Astrocyte (in vitro differentiated cells and primary cell): ENCODE measurements around the gene CPPED1. TPM values are rescaled to one million over a fixed set of nuclear protein-coding genes. Genes with fewer than 3 reads are reported as not detected.
"Not testable (repeated sequence)": the region's sequence is repeated elsewhere in the genome, so short reads cannot be mapped to it uniquely, and the experiment has no call there.

Experiments used
- DNase-seq: peaks from one replicate; pipeline ENCODE4 v3.0.0-alpha.2; 2010; ENCODE audit warnings: low read depth
- FAIRE-seq: peaks from 2 replicates; lab custom pipeline; 2011; peaks lifted over from hg19 to GRCh38; lab: Jason Lieb, UNC
- H2AFZ ChIP-seq: 2 replicates; pipeline ENCODE4 v1.6.0; 2012; ENCODE audit warnings: low read depth, low read length, inconsistent platforms
- H3K27ac ChIP-seq: 2 replicates; pipeline ENCODE4 v1.5.1; 2011; ENCODE audit warnings: low read depth, low read length, inconsistent platforms
- H3K27me3 ChIP-seq: 2 replicates; pipeline ENCODE4 v1.6.0; 2011; ENCODE audit warnings: low read length, inconsistent platforms; ENCODE audit not compliant: insufficient read depth
- H3K36me3 ChIP-seq: 2 replicates; pipeline ENCODE4 v1.5.1; 2011; ENCODE audit warnings: low read length, inconsistent platforms; ENCODE audit not compliant: insufficient read depth
- H3K4me1 ChIP-seq: 2 replicates; pipeline ENCODE4 v1.5.1; 2011; ENCODE audit warnings: low read length, inconsistent platforms; ENCODE audit not compliant: insufficient read depth
- H3K4me2 ChIP-seq: 2 replicates; pipeline ENCODE4 v1.6.0; 2012; ENCODE audit warnings: low read length, inconsistent platforms
- H3K4me3 ChIP-seq: 2 replicates; pipeline ENCODE4 v1.5.1; 2011; ENCODE audit warnings: low read depth, mild to moderate bottlenecking, low read length, inconsistent platforms; ENCODE audit not compliant: insufficient read depth
- H3K79me2 ChIP-seq: 2 replicates; pipeline ENCODE4 v1.6.0; 2012; ENCODE audit warnings: mild to moderate bottlenecking, low read length, inconsistent platforms; ENCODE audit not compliant: insufficient read depth
- H3K9ac ChIP-seq: 2 replicates; pipeline ENCODE4 v1.6.0; 2012; ENCODE audit warnings: mild to moderate bottlenecking, low read length, inconsistent platforms
- H3K9me3 ChIP-seq: 2 replicates; pipeline ENCODE4 v1.5.1; 2012; ENCODE audit warnings: low read depth, mild to moderate bottlenecking, low read length, inconsistent platforms; ENCODE audit not compliant: insufficient read depth
- H4K20me1 ChIP-seq: 2 replicates; pipeline ENCODE4 v1.6.0; 2012; ENCODE audit warnings: low read length, inconsistent platforms; ENCODE audit not compliant: insufficient read depth
- H3K27ac Mint-ChIP-seq: one replicate; pipeline ENCODE4 v1.8.0; 2021; ENCODE audit warnings: mild to moderate bottlenecking, mixed read lengths; ENCODE audit not compliant: unreplicated experiment
- H3K27me3 Mint-ChIP-seq: one replicate; pipeline ENCODE4 v1.8.0; 2021; ENCODE audit warnings: low read depth, mixed read lengths; ENCODE audit not compliant: unreplicated experiment
- H3K36me3 Mint-ChIP-seq: one replicate; pipeline ENCODE4 v1.8.0; 2021; ENCODE audit warnings: low read depth, mixed read lengths; ENCODE audit not compliant: unreplicated experiment
- H3K4me1 Mint-ChIP-seq: one replicate; pipeline ENCODE4 v1.8.0; 2021; ENCODE audit warnings: low read depth, mixed read lengths; ENCODE audit not compliant: unreplicated experiment
- H3K4me3 Mint-ChIP-seq: one replicate; pipeline ENCODE4 v1.8.0; 2021; ENCODE audit warnings: mild to moderate bottlenecking, moderate library complexity, mixed read lengths; ENCODE audit not compliant: unreplicated experiment
- H3K9me3 Mint-ChIP-seq: one replicate; pipeline ENCODE4 v1.8.0; 2021; ENCODE audit warnings: mild to moderate bottlenecking, mixed read lengths; ENCODE audit not compliant: unreplicated experiment
- CTCF ChIP-seq: IDR thresholded peaks from 2 replicates; pipeline ENCODE4 v1.5.1; 2011; ENCODE audit warnings: low read depth, mild to moderate bottlenecking, inconsistent platforms, low read length, moderate library complexity; ENCODE audit not compliant: insufficient read depth
- EZH2 ChIP-seq: IDR thresholded peaks from 2 replicates; pipeline ENCODE4 v1.6.1; 2012; ENCODE audit warnings: mild to moderate bottlenecking, low read length, inconsistent platforms; ENCODE audit not compliant: insufficient read depth
- total RNA-seq: library from RNA; stranded (reverse); gene quantifications from 2 replicates; pipeline ENCODE4 v1.2.1, GENCODE V29; 2021

Gene CPPED1
- total RNA-seq, 1 donor from 2014 or later = 28.5 TPM

GRCh38 chr16:12826559-12826958, 22.9 kb upstream of the CPPED1 start:
- H3K27me3 Mint-ChIP-seq = peaks cover 2% of the 10 kb centered on the region
- H4K20me1 ChIP-seq = no peaks in the 10 kb centered on the region
- H3K27ac ChIP-seq = no peak overlapping the region
- no peaks in the 10 kb centered on the region for H3K9me3 Mint-ChIP-seq
- H3K4me1 Mint-ChIP-seq = no peaks in the 10 kb centered on the region
- no peaks in the 10 kb centered on the region for H3K79me2 ChIP-seq
- no peaks in the 10 kb centered on the region for H3K36me3 ChIP-seq
- FAIRE-seq (no peak), DNase-seq (no peak)
- no peaks in the 10 kb centered on the region for H3K36me3 Mint-ChIP-seq
- TF ChIP-seq EZH2 (no peak), CTCF (no peak)
- no peaks in the 10 kb centered on the region for H3K9me3 ChIP-seq
- no peaks in the 10 kb centered on the region for H3K4me1 ChIP-seq
- no peak overlapping the region for H2AFZ ChIP-seq
- no peak overlapping the region for H3K9ac ChIP-seq
- no peak overlapping the region for H3K4me2 ChIP-seq
- H3K27me3 ChIP-seq = peaks cover 7% of the 10 kb centered on the region
- H3K27ac Mint-ChIP-seq = no peak overlapping the region
- H3K4me3 Mint-ChIP-seq = no peak overlapping the region
- no peak overlapping the region for H3K4me3 ChIP-seq

DNA sequence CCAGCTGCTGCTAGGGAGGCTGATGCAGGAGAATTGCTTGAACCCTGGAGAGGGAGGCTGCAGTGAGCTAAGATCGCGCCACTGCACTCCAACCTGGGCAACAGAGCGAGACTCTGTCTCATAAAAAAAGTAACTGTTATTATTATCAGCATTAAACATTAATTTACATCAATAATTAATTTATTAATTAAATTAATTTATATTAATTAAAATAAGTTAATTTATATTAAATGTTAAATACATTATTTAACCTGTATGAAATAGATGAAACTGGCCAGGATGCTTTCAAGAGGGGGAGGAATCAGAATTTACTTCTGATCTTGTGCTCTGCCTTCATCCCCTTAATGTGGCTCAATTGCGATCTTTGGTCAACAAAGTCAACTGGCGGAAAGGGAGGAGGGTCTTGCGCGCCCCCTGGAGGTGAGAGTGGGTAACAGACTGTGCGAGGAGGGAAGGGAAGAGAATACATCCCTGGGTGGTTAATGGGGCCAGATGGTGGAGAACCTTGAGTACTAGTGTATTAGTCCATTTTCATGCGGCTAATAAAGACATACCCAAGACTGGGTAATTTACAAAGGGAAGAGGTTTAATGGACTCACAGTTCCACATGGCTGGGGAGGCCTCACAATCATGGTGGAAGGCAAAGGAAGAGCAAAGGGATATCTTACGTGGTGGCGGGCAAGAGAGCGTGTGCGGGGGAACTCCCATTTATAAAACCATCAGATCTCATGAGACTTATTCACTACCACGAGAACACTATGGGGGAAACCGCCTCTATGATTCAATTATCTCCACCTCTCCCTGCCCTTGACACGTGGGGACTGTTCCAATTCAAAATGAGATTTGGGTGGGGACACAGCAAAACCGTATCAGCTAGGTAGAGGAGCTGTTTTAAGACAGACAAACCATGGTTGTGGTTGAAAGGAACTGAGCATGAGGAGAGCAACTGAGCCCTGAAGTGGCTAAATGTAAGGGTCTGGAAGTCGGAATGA, 15.7 kb upstream of the CPPED1 start:
- Histone ChIP-seq H3K4me3 (no peak overlapping the region), H4K20me1 (no peaks in the 10 kb centered on the region), H3K9me3 (no peaks in the 10 kb centered on the region), H3K27me3 (no peaks in the 10 kb centered on the region), H3K79me2 (no peaks in the 10 kb centered on the region), H3K27ac (no peak overlapping the region), H2AFZ (no peak overlapping the region), H3K36me3 (no peaks in the 10 kb centered on the region), H3K9ac (no peak overlapping the region), H3K4me1 (no peaks in the 10 kb centered on the region), H3K4me2 (no peak overlapping the region)
- Mint-ChIP-seq H3K9me3 (no peaks in the 10 kb centered on the region), H3K36me3 (no peaks in the 10 kb centered on the region), H3K27ac (no peak overlapping the region), H3K4me1 (no peaks in the 10 kb centered on the region), H3K27me3 (no peaks in the 10 kb centered on the region), H3K4me3 (no peak overlapping the region)
- no peak for DNase-seq
- TF ChIP-seq EZH2 = no peak
- TF ChIP-seq CTCF = peak; percentile 74
- no peak for FAIRE-seq

DNA sequence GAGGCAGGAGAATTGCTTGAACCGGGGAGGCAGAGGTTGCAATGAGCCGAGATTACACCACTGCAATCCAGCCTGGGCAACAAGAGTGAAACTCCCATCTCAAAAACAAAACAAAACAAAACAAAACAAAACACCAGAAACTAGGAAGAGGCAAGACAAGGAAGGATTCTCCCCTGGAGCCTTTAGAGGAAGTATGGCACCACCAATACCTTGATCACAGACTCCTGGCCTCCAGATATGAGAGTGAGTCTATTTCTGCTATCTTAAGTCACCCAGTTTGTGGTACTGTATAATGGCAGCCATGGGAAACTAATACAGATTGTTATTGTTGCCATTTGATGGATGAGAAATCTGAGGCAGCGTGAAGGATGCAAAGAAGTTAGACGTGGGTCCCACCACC, 14.6 kb upstream of the CPPED1 start:
- TF ChIP-seq EZH2 (no peak), CTCF (no peak)
- no peak overlapping the region for H3K27ac Mint-ChIP-seq

GRCh38 chr16:12816791-12817214, 13.1 kb upstream of the CPPED1 start:
- H3K36me3 Mint-ChIP-seq, H3K9ac ChIP-seq, H3K9me3 ChIP-seq, H3K27ac ChIP-seq, H3K27me3 Mint-ChIP-seq, H3K9me3 Mint-ChIP-seq, H4K20me1 ChIP-seq, H3K79me2 ChIP-seq, H3K4me1 Mint-ChIP-seq, H3K4me2 ChIP-seq, H2AFZ ChIP-seq, H3K27ac Mint-ChIP-seq, H3K4me3 ChIP-seq, DNase-seq, FAIRE-seq, H3K27me3 ChIP-seq, H3K4me3 Mint-ChIP-seq, H3K36me3 ChIP-seq, H3K4me1 ChIP-seq: not testable (repeated sequence)

More for the DNA sequence above, 14.6 kb upstream of the CPPED1 start:
- Histone ChIP-seq H4K20me1 (no peaks in the 10 kb centered on the region), H3K9me3 (no peaks in the 10 kb centered on the region), H3K79me2 (no peaks in the 10 kb centered on the region), H3K9ac (no peak overlapping the region), H3K4me2 (no peak overlapping the region), H3K27me3 (no peaks in the 10 kb centered on the region), H3K27ac (no peak overlapping the region), H2AFZ (no peak overlapping the region), H3K36me3 (no peaks in the 10 kb centered on the region), H3K4me1 (no peaks in the 10 kb centered on the region), H3K4me3 (no peak overlapping the region)
- no peak overlapping the region for H3K4me3 Mint-ChIP-seq
- no peaks in the 10 kb centered on the region for H3K4me1 Mint-ChIP-seq
- H3K27me3 Mint-ChIP-seq = no peaks in the 10 kb centered on the region
- no peaks in the 10 kb centered on the region for H3K36me3 Mint-ChIP-seq
- H3K9me3 Mint-ChIP-seq = no peaks in the 10 kb centered on the region
- no peak for DNase-seq
- FAIRE-seq = no peak
